GM19468 (cell line): ENCODE data around the gene ATP8A1.
"Not testable (repeated sequence)": the region's sequence is repeated elsewhere in the genome, so short reads cannot be mapped to it uniquely, and the experiment has no call there.

Experiments used
- ATAC-seq: cut with Tn5 transposase; IDR thresholded peaks from one replicate; pipeline ENCODE4 v1.9.1; 2021; ENCODE audit warnings: mild to moderate bottlenecking, moderate library complexity, moderate number of reproducible peaks; ENCODE audit not compliant: unreplicated experiment; ENCODE audit errors: extremely low read depth

ATP8A1 gene

GRCh38 chr4:42656944-42657792 lies at the start of gene ATP8A1:
ATP8A1 (minus strand) TSS chr4:42657105; CDS start chr4:42656873, 232 bp downstream.
- ATAC-seq = peak; percentile 65

- ATAC-seq = no peak
Measured at GRCh38 chr4:42706086-42706485, 49.2 kb upstream of the ATP8A1 start.

DNA sequence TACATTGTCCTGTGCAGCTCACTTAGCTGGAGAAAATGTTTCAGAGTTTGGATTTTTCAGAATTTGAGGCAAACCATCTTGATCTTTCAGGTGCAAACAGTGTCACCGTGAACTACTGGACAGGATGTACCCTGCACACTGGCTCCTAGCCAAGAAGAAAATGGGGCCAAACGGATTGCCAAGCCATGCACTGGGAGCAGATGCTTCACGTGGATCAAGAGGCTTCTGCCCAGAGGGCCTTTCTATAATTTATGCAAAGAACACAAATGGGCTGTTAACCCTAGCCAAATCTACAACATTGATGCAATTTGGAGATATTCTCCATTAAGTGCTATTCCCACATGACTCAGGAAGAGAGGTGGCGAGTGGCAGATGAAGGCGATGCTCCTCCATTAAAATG lies 46.9 kb upstream of the ATP8A1 start:
- ATAC-seq = no peak

DNA sequence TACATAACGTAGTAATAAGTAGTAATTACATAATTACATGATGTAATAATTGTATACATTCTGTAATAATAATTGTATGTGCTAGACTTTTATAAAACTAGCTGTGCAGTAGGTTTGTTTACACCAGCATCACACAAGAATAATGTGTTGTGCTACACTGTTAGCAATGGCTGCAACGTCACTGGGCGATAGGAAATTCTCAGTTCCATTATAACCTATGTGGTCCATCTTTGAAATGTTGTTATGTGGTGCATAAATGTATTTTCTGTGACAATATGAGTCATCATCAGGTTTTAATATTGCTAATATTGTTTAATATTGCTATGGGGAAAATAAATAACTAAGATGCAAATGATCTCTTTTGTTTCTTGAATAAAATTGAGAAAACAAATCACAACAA lies 46.0 kb upstream of the ATP8A1 start:
- ATAC-seq = no peak

DNA sequence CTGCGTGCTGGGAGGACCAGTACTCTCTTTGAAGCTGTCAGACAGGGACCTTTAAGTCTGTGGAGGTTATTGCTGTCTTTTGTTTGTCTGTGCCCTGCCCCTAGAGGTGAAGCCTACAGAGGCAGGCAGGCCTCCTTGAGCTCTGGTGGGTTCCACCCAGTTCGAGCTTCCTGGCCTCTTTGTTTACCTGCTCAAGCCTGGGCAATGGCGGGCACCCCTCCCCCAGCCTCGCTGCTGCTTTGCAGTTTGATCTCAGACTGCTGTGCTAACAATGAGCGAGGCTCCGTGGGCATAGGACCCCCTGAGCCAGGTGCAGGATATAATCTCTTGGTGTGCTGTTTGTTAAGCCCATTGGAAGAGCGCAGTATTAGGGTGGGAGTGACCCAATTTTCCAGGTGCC lies 44.9 kb upstream of the ATP8A1 start:
- ATAC-seq = not testable (repeated sequence)

DNA sequence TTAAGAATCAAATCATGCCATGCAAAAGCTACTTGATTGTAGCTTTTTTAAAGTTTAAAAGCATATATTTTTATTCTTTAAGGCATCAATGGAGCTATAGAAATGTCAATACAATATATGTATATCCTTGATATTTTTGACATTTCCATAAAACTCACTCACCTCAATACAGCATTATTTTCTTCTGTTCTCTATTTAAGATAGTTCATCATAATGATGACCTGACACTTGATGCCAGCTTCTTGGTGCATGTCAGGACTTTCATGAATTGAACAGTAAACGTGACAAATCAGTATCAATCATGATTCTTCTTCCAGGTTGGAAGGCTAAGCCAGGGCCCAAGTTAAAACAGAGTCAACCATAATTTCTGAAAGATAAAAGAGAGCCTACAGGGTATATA lies 33.6 kb upstream of the ATP8A1 start:
- ATAC-seq = no peak

DNA sequence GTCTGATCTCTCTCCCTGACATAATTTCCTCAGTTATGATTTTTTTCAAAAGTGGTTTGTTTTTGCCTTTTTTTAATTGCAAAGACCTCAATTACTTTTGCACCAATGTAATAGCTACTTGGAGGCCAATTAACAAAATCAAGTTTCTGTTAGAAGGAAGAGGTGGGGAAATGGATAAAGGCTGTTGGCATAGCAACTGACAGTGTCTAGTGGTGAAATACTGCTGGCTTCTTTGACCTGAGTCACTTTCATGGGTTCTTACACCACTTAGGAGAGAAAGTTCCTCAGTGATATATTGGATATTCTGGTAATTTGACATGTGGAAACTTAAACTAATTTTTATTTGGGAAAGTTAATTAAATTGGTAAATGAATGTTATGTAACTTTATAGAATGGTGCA lies 26.5 kb upstream of the ATP8A1 start:
- no peak for ATAC-seq

DNA sequence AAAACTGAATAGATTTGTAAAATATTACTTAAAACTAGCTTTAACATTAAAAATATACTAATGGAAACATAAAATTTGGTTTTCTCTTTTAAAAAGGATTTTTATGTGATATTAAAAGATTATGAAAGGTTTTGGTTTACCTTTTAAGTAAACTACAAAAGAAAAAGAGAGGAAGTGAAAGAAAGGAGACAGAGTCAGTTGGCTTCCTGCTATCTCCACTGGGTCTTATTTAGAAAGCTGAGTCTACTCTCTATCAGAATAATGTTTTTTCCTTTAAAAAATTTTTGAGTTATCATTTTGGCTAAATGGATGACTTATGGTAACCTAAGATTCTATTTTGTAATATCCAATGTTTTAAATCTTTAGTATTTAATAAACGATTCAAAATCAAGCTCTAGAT lies 21.6 kb upstream of the ATP8A1 start:
- ATAC-seq = no peak

DNA sequence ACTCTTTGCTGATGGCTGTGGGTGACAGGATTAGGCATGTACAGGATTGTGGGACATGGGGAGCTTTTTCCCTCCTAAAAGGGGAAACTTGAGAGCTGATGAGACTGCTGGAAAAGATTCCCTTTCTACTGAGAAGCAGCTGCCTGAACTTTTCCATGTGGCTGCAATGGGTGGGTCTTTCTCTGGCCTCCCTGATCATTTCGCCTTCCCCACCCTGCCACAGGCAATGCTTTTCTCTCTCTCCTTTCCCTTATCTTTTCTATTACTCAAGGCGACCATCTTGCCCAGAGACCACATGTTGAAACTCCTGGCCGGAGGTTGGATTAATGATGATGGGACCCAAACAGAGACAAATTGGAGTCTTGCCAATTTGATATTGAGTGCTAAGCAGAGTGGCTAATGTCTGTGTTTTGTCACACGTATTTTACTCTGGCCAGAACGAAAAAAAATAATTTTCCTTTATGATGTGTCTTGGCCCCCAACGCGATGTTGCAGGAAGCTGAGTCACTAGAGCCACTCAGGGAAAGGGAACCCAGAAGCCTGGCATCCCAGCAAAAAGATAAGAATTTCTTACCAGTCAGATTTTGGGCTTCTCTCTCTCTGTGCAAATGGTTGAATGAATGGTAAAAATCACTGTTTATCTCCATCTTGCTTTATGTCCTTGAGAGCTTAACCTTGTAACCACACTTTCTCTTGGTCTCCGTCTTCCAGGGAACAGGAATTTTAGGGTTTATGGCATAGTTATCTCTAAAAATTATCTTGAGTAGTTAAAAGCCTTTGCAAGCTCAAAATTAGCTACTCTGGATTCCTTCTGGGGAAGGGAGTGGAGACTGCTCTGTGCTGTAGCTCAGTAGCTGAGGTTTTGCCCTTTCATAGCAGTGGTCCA lies 19.4 kb upstream of the ATP8A1 start:
- no peak for ATAC-seq

DNA sequence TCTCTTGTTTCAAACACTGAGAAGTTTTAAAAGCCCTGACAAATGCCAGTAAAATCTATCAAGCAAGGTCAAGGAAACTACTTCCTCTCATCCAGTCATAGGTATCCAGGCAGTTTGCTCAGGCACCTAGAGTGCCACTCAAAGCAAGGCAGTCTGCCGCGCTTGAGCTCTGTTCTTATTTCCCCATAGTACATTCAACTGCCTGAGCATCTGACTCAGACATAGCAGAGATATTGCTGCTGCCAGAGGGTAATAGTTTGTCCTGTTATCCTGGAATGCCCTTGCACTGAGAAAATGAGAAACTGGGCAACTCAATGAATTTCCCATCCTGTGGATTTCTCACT lies 16.1 kb upstream of the ATP8A1 start:
- ATAC-seq = no peak

GRCh38 chr4:42672359-42673081 lies 15.6 kb upstream of the ATP8A1 start:
- no peak for ATAC-seq

GRCh38 chr4:42671431-42672194 lies 14.7 kb upstream of the ATP8A1 start:
- ATAC-seq = no peak

- ATAC-seq = no peak
Measured at GRCh38 chr4:42658261-42658660, 1.4 kb upstream of the ATP8A1 start.

GRCh38 chr4:42656679-42656943 lies 294 bp downstream of the ATP8A1 start:
- no peak for ATAC-seq

DNA sequence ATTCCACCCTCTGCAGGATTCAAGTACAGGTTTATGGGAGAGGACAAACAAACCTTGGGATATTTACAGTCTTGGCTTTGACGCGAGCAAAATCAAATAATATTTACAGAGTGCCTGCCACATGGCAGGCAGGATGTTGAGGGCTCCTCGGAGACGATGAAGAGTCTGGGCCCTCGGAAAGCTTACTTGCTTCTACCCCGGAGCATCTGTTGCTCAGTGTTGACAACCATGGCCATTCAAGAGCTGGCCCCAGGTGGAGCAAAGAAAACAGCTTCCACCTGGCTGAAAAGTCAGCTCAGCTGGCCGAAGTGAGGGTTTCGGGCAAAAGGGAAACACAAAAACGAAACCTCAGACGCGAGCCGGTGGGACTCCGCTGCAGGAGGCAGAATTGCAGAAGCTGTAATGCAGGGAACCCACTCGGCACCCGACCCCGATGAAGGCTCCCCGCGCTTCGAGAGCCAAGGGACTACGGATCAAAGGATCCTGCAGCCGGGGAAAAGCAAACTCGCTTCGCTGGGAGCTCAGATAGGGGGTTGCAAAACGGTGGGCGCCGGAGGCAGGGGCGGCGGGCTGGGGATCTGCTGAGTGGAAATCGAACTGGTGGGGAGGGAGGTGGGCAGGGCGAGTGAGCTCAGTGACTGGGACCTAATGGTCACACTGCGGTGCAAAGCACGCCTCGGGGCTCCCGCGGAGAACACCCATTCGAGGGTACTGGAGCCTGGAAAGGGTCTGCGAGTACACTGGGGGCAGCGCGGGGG lies 805 bp downstream of the ATP8A1 start:
- peak; percentile 6 for ATAC-seq

GRCh38 chr4:42655269-42655637 lies 1.7 kb downstream of the ATP8A1 start:
- ATAC-seq = no peak

DNA sequence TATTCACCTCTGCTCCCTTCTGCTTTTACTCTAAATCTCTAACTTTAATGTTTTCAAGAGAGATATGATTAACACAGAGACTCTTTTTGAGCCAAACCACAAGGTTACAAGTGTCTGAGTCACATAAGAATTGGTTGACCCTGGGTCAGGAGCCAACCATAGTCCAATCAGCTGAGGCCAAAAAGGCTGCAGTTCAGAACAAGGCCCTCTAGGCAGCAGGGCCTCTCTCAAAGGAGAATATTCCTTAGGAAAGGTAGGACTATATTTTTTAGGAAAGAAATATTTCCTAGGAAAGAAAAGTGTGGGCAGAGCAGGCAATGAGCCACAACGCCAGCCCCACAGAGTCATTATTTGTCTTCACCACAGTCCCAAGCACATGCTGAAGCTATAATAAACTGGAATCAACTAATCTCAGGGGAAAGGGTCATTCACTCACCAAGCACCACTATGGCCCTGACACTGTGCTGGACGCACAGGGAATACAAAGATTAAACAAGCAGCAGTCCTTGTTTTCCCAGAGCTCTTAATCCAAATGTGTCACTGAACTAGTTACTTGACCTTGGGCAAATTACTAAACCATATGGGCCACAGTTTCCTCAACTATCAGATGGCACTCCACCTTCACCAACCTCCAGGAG lies 2.2 kb downstream of the ATP8A1 start:
- ATAC-seq = no peak

GRCh38 chr4:42653626-42654560 lies 3.0 kb downstream of the ATP8A1 start:
- ATAC-seq = no peak
